ENCODE results near the gene EVX2. TPM values are rescaled to one million over a fixed set of nuclear protein-coding genes. Genes with fewer than 3 reads are reported as not detected.

Gene EVX2
- total and polyA plus RNA-seq, 8 donors = not detected

DNA sequence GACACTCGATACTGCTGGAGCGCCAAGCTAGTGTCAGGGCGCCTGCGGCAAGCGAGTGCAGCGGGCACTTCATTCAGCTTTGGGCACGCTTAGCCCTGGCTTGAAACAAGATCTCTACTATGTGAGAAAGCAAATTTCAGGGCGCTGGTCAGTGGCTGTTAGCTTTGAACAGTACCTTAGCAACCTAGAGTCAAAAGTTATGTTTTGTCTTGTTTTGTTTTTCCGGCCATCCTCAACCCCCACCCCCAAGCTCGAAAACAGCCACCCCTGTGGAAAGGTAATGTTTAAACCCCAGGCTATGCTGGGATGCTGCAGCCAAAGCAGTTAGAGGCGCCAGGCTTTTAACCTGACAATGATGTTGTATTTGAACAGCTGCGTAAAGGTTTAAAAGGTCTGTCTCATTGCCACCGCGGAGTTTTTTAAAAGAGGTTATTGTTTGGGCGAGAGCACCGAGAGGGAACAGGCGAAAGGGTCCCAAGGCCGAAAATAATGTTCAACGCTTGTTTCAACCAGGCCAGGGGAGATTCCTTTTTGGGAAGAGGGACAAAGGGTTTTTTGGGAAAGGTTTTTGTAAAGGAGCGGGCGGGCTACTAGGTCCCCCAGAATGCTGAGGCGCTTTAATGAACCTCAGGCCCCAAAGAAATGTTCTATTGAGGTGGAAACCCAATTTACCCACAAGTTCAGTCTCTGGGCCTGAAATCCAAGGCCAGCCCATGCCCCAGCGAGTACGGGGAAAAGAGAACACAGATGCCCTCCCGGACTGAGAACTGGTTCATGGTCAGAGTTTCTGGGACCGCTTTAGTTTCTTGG is 30.6 kb upstream of the EVX2 start:
- no peak overlapping the region for H3K27ac ChIP-seq
- H3K27me3 ChIP-seq = peaks cover 99 to 100% of the 10 kb centered on the region in 2 donors
- no peak overlapping the region for H3K4me3 ChIP-seq
- intact Hi-C loops (cut with DNase I) = no loop called here
- no peaks in the 10 kb centered on the region for H3K9me3 ChIP-seq
- ATAC-seq = no peak
- TF ChIP-seq, protein P1, sequence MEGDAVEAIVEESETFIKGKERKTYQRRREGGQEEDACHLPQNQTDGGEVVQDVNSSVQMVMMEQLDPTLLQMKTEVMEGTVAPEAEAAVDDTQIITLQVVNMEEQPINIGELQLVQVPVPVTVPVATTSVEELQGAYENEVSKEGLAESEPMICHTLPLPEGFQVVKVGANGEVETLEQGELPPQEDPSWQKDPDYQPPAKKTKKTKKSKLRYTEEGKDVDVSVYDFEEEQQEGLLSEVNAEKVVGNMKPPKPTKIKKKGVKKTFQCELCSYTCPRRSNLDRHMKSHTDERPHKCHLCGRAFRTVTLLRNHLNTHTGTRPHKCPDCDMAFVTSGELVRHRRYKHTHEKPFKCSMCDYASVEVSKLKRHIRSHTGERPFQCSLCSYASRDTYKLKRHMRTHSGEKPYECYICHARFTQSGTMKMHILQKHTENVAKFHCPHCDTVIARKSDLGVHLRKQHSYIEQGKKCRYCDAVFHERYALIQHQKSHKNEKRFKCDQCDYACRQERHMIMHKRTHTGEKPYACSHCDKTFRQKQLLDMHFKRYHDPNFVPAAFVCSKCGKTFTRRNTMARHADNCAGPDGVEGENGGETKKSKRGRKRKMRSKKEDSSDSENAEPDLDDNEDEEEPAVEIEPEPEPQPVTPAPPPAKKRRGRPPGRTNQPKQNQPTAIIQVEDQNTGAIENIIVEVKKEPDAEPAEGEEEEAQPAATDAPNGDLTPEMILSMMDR (IDR thresholded peaks at IDR 0.05) = no peak
- no peaks in the 10 kb centered on the region for H3K4me1 ChIP-seq
- H3K36me3 ChIP-seq = no peaks in the 10 kb centered on the region
- DNase-seq = no peak

DNA sequence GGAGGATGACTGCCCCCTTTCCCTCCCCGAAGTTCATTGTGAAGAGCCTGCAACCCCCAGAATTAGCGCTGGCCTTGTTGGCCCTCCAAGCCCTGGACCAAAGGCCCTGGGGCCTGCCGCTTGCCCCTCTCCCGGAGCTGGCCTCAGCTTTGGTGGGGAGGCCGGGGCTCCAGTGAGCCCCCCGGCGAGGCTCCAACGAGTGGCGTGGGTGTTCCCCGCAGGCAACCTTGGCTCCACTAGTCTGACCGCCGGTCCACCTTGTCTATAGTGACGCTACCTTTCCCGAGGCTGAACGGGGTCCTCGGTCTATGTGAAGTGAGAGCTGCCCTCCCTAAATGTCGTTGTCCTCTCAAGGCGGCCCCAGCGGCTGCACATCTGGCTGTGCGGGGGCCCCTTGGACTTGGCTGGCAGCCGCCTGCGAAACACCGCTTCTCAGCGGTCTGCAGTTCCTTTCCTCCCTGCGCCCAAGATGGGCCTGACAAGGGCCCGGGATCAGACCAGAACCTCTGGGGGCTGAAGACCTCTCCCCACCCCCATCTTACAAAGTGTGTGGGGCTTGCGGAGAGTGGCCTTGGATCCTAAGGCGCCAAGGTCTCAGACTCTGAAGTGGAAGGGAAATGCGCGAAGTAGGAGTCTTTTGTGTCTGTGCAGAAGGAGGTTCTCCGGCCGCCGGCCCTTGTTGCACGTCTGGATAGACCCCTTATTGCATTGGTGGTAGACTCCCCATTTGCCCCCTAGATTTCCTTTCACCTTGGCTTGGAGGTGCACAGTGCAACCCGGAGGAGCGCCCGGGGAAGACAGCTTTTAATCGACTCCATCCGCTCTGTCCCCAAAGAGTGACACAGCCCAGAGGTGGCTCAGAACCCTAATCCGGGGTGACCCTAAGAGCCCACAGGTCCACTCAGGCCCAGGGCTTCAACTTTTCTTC is 28.9 kb upstream of the EVX2 start:
- Histone ChIP-seq H3K36me3 (no peaks in the 10 kb centered on the region), H3K4me3 (no peak overlapping the region), H3K4me1 (no peaks in the 10 kb centered on the region), H3K9me3 (no peaks in the 10 kb centered on the region), H3K27ac (no peak overlapping the region), H3K27me3 (peaks cover 100% of the 10 kb centered on the region in 2 donors)
- TF ChIP-seq, protein P1 (IDR thresholded peaks at IDR 0.05) = no peak
- intact Hi-C loops (cut with DNase I) = no loop called here
- DNase-seq (peak in 1 of 4 donors; percentile 71), ATAC-seq (no peak)

DNA sequence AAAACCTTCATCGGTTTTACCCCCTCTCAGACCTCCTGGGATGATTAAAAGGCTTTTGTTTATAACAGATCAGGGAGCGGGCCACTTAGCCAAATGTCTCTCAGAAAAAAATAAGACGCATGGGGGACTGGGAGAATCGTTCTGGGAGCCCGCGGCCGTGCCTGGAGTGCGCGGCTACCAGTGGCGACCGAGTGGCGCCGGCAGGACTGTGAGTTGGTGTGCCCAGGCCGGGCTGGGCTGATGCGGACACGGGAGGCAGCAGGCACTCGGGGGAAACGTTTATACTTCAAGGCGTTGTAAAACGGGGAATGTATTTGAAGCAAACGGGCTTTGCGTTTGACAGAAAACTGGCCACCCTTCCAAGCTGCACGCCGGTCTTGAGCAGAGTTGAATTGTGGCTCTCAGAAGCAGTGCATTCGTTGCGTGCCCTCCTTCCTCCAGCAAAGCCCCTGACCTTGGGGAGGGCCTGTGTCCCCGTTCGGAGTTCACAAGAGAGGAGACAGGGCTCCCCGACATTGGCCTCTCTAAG is 28.1 kb upstream of the EVX2 start:
- TF ChIP-seq, protein P1 (IDR thresholded peaks at IDR 0.05) = no peak
- intact Hi-C loops (cut with DNase I) = no loop called here
- H3K36me3 ChIP-seq = no peaks in the 10 kb centered on the region
- no peak overlapping the region for H3K27ac ChIP-seq
- H3K4me1 ChIP-seq = peaks cover 0 to 4% of the 10 kb centered on the region in 2 donors
- H3K27me3 ChIP-seq = peaks cover 98 to 100% of the 10 kb centered on the region in 2 donors
- DNase-seq (no peak), ATAC-seq (no peak)
- no peaks in the 10 kb centered on the region for H3K9me3 ChIP-seq
- H3K4me3 ChIP-seq = no peak overlapping the region

DNA sequence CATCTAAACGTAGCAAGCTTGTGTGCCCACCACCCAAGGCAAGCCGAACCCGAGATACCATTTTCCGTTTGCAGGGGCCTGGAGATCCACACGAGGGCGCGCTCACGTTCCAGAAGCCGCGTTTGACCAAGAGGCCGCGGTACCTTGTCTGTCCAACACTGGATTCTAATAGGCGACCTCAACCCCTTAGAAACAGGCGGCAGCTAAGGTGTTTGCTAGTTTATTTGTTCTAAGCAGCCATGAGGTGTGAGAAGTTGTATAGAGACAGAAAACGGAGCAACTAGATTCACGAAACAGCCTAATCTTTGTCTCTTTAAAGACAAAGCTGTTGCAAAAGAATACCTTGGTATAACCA is 27.5 kb upstream of the EVX2 start:
- H3K27ac ChIP-seq = no peak overlapping the region
- ATAC-seq = peak; percentile 60

More for the DNA sequence above, 27.5 kb upstream of the EVX2 start:
- TF ChIP-seq, protein P1 (IDR thresholded peaks at IDR 0.05) = peak in 1 of 2 donors; percentile 30
- Histone ChIP-seq H3K36me3 (no peaks in the 10 kb centered on the region), H3K9me3 (no peaks in the 10 kb centered on the region), H3K27me3 (peaks cover 98 to 100% of the 10 kb centered on the region in 2 donors), H3K4me1 (peaks cover 0 to 10% of the 10 kb centered on the region in 2 donors), H3K4me3 (no peak overlapping the region)
- intact Hi-C loops (cut with DNase I) = no loop called here
- DNase-seq = peak in 1 of 4 donors; percentile 66

Data from left lung (tissue), 10 donors.